Heart left ventricle (tissue), 13 donors: Measurements from ENCODE around the gene ARHGEF7.

Experiments
- CTCF ChIP-seq, 12 donors: fragments of 200-600 bp; sonication (generic) in 4 of 12; IDR thresholded peaks; one replicate each; pipeline versions ENCODE4 v1.5.0 to v1.8.0; 2018 to 2022; ENCODE audit warnings: antibody characterized with exemption in 12 of 12, mild to moderate bottlenecking in 5 of 12
- POLR2A ChIP-seq, 2 donors: fragments of 450-650 bp; IDR thresholded peaks; one replicate each; pipeline ENCODE4 v1.6.1; 2017; ENCODE audit warnings: antibody characterized with exemption in 2 of 2, mild to moderate bottlenecking in 2 of 2, moderate library complexity in 2 of 2
- donor health status: ischemic (EF 13 %, LVEDD 7.1; RV severe dilation, severe dysfunction).
- donor health status: DM: no; HTN: yes; CAD: no.
- donor health status: DM: no; HTN: no; CAD: no.
- donor health status: ischemic (EF 25% LVEDD 6.9; RV normal size, moderate dysfunction).
- donor health status: ischemic (EF 25% LVEDD 5.7; RV mildly dilated, moderate dysfunction).
- donor health status: ischemic (EF 35%, LVEDD 5.7; RV mildly dilated, moderate dysfunction).
- donor health status: nonischemic (EF 11% LVEDD 7.7; RV severe dilation, severe dysfunction).
- donor health status: DM: yes; HTN: yes; CAD: no.
- donor health status: PGD.
- donor health status: ischemic (EF 29% LVEDD 5.4; RV normal size, mild dysfunction).
- donor health status: nonischemic (EF 23%, LVEDD 6.1; RV moderate dilation, normal function).

DNA sequence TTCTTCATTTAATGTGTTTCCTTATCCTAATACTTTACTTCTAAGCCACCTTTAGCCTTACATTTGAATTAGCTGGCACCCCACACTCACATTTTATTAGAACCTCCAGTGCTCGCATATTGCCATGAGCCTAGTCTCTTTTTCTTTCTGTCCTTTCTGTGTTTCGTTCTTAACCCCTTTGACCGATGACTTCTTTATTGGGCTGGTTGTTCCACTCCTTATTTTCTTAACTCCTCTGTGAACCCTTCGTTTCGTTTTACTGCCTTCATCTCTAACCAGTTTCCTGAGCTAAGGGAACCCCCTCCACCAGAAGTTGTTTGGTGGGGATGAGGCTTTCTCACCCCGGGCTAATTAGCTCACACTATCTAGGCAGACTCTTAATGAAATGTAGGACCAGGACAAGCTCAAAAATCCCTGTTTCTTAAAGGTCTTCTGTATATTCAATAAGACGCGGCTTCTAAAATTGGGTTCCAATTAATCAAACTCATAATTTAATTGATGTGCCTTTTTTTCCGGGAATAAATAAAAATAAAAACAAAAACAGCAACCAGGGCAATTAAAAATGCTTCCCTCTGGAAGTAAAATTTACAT lies 19.1 kb upstream of the ARHGEF7 start:
- no peak for TF ChIP-seq CTCF (IDR thresholded peaks at IDR 0.05)
- TF ChIP-seq POLR2A (IDR thresholded peaks at IDR 0.05), result no peak
